Thoracic aorta (tissue), 2 donors: ENCODE data around the gene PAM. TPM values are rescaled to one million over a fixed set of nuclear protein-coding genes. Genes with fewer than 3 reads are reported as not detected.
A peak's percentile ranks its signal among the peaks of the same experiment; 100 is the strongest.

ENCODE experiments used
- ATAC-seq: fragments of 150-250 bp; one replicate; pipeline ENCODE4 v1.8.0; 2017; ENCODE audit warnings: low read depth; ENCODE audit not compliant: insufficient number of reproducible peaks, low FRiP score
- DNase-seq: peaks from one replicate; pipeline ENCODE4 v3.0.0-alpha.2; 2020; ENCODE audit warnings: low spot score
- H3K27ac ChIP-seq, 2 donors: fragments of 200-600 bp; sonication (generic); 1 replicate in 1 of 2; 2 replicates in 1 of 2; pipeline ENCODE4 v1.5.1; 2016; ENCODE audit warnings: mild to moderate bottlenecking in 2 of 2, moderate library complexity in 2 of 2
- H3K27me3 ChIP-seq: fragments of 200-600 bp; sonication (generic); replicated peaks from 2 replicates; pipeline ENCODE4 v1.6.0; 2016; ENCODE audit warnings: mild to moderate bottlenecking; ENCODE audit not compliant: insufficient read depth
- H3K36me3 ChIP-seq: fragments of 200-600 bp; sonication (generic); one replicate; pipeline ENCODE4 v1.5.1; 2016
- H3K4me1 ChIP-seq, 2 donors: fragments of 200-600 bp; sonication (generic); 1 replicate in 1 of 2; 2 replicates in 1 of 2; pipeline versions ENCODE4 v1.5.1 to v1.6.0; 2016; ENCODE audit warnings: low read depth in 2 of 2, mild to moderate bottlenecking in 1 of 2; ENCODE audit not compliant: control insufficient read depth in 1 of 2
- H3K4me3 ChIP-seq: fragments of 200-600 bp; sonication (generic); 2 replicates; pipeline ENCODE4 v1.5.1; 2016; ENCODE audit warnings: mild to moderate bottlenecking
- H3K9me3 ChIP-seq: fragments of 200-600 bp; sonication (generic); 2 replicates; pipeline ENCODE4 v1.5.1; 2016
- CTCF ChIP-seq: fragments of 200-600 bp; sonication (generic); IDR thresholded peaks from one replicate; pipeline ENCODE4 v1.5.1; 2019; ENCODE audit warnings: antibody characterized with exemption
- total RNA-seq, 2 donors: library from RNA; depleted of rRNA; stranded (reverse); fragments of >200 nt; gene quantifications; one replicate each; pipeline versions ENCODE4 v1.1.0 to v1.2.3, GENCODE V29; 2016

Gene PAM
- total RNA-seq, 2 donors from 2014 or later: 571 to 806 TPM

GRCh38 chr5:102764381-102765004 lies 9.4 kb downstream of the PAM start:
- no peak for DNase-seq
- Histone ChIP-seq H3K4me1 (peaks cover 33 to 63% of the 10 kb centered on the region in 2 donors), H3K27me3 (no peaks in the 10 kb centered on the region), H3K27ac (no peak overlapping the region), H3K9me3 (no peaks in the 10 kb centered on the region), H3K4me3 (no peak overlapping the region), H3K36me3 (no peaks in the 10 kb centered on the region)
- ATAC-seq: no peak
- TF ChIP-seq CTCF: no peak

- Histone ChIP-seq H3K27ac (no peak overlapping the region), H3K27me3 (no peaks in the 10 kb centered on the region), H3K4me3 (no peak overlapping the region), H3K9me3 (no peaks in the 10 kb centered on the region), H3K36me3 (no peaks in the 10 kb centered on the region), H3K4me1 (peaks cover 24 to 54% of the 10 kb centered on the region in 2 donors)
- no peak for TF ChIP-seq CTCF
- no peak for DNase-seq
- no peak for ATAC-seq
These were observed 10.2 kb downstream of the PAM start for GRCh38 chr5:102765350-102765749.

GRCh38 chr5:102766295-102767090 lies 11.4 kb downstream of the PAM start:
- ATAC-seq: no peak
- Histone ChIP-seq H3K27me3 (no peaks in the 10 kb centered on the region), H3K27ac (no peak overlapping the region)

GRCh38 chr5:102767862-102768261 lies 12.8 kb downstream of the PAM start:
- H3K4me1 ChIP-seq: peaks cover 20 to 51% of the 10 kb centered on the region in 2 donors
- no peak overlapping the region for H3K27ac ChIP-seq
- no peaks in the 10 kb centered on the region for H3K27me3 ChIP-seq
- H3K4me3 ChIP-seq: no peak overlapping the region
- no peaks in the 10 kb centered on the region for H3K36me3 ChIP-seq
- no peak for ATAC-seq
- DNase-seq: no peak
- H3K9me3 ChIP-seq: no peaks in the 10 kb centered on the region
- TF ChIP-seq CTCF: no peak

More at GRCh38 chr5:102766295-102767090, 11.4 kb downstream of the PAM start:
- Histone ChIP-seq H3K9me3 (no peaks in the 10 kb centered on the region), H3K4me1 (peaks cover 20 to 52% of the 10 kb centered on the region in 2 donors), H3K36me3 (no peaks in the 10 kb centered on the region), H3K4me3 (no peak overlapping the region)
- DNase-seq: no peak
- no peak for TF ChIP-seq CTCF

GRCh38 chr5:102770803-102771202 lies 15.7 kb downstream of the PAM start:
- DNase-seq: no peak
- Histone ChIP-seq H3K27ac (peak overlapping the region in 1 of 2 donors; percentile 46), H3K27me3 (no peaks in the 10 kb centered on the region), H3K36me3 (no peaks in the 10 kb centered on the region), H3K4me3 (no peak overlapping the region), H3K9me3 (no peaks in the 10 kb centered on the region), H3K4me1 (peaks cover 24 to 30% of the 10 kb centered on the region in 2 donors)
- no peak for ATAC-seq
- TF ChIP-seq CTCF: no peak
